Caco-2 (cell line): ENCODE measurements around the gene CSF3. TPM values are rescaled to one million over a fixed set of nuclear protein-coding genes. Genes with fewer than 3 reads are reported as not detected.

ENCODE experiments used
- BruUV-seq: library from RNA; stranded (reverse); fragments of 400-500 nt; replicated peaks from 2 replicates; lab custom pipeline; 2021; lab: Mats Ljungman, UMichigan
- CTCF ChIA-PET: fragments of 300-600 bp; sonication (Branson Sonifier 250); formaldehyde crosslinking; loops from one replicate; lab custom pipeline; 2022; ENCODE audit warnings: antibody characterized with exemption; lab: Charles Lee
- POLR2A ChIA-PET: fragments of 300-600 bp; sonication (Branson Sonifier 250); formaldehyde crosslinking; loops from one replicate; lab custom pipeline; 2022; ENCODE audit warnings: antibody characterized with exemption; lab: Charles Lee
- DNase-seq, 2 experiments: peaks; one replicate each; pipeline versions ENCODE4 v3.0.0 to v3.0.0-alpha.2; 2020 to 2022
- H3K27me3 ChIP-seq: replicated peaks from 2 replicates; pipeline ENCODE4 v1.6.0; 2011; ENCODE audit warnings: low read length; ENCODE audit not compliant: control insufficient read depth, insufficient read depth
- H3K36me3 ChIP-seq: 2 replicates; pipeline ENCODE4 v1.5.1; 2011; ENCODE audit warnings: low read length; ENCODE audit not compliant: control insufficient read depth, insufficient read depth
- H3K4me1 ChIP-seq: fragments of 250-450 bp; sonication (Bioruptor Pico); 2 replicates; pipeline ENCODE4 v1.5.1; 2020; ENCODE audit warnings: mild to moderate bottlenecking
- H3K4me3 ChIP-seq: 2 replicates; pipeline ENCODE4 v1.5.1; 2011; ENCODE audit warnings: low read depth, mild to moderate bottlenecking, control low read depth, low read length
- H3K9me3 ChIP-seq: fragments of 250-450 bp; sonication (Bioruptor Pico); 2 replicates; pipeline ENCODE4 v1.5.1; 2020; ENCODE audit warnings: mild to moderate bottlenecking, moderate library complexity
- H3K27ac Mint-ChIP-seq: one replicate; pipeline ENCODE4 v1.8.0; 2022; ENCODE audit warnings: mixed read lengths; ENCODE audit not compliant: unreplicated experiment
- H3K27me3 Mint-ChIP-seq: one replicate; pipeline ENCODE4 v1.8.0; 2022; ENCODE audit warnings: mixed read lengths; ENCODE audit not compliant: insufficient read depth, unreplicated experiment
- H3K36me3 Mint-ChIP-seq: one replicate; pipeline ENCODE4 v1.8.0; 2022; ENCODE audit warnings: mild to moderate bottlenecking, mixed read lengths; ENCODE audit not compliant: insufficient read depth, unreplicated experiment
- H3K4me1 Mint-ChIP-seq: one replicate; pipeline ENCODE4 v1.8.0; 2022; ENCODE audit warnings: low read depth, mixed read lengths; ENCODE audit not compliant: unreplicated experiment
- H3K4me3 Mint-ChIP-seq: one replicate; pipeline ENCODE4 v1.8.0; 2022; ENCODE audit warnings: mild to moderate bottlenecking, moderate library complexity, mixed read lengths; ENCODE audit not compliant: unreplicated experiment
- H3K9me3 Mint-ChIP-seq: one replicate; pipeline ENCODE4 v1.8.0; 2022; ENCODE audit warnings: mixed read lengths; ENCODE audit not compliant: unreplicated experiment
- CTCF ChIP-seq, 2 experiments: fragments of 200-600 bp in 1 of 2; IDR thresholded peaks; 1 replicate in 1 of 2; 2 replicates in 1 of 2; pipeline versions ENCODE4 v1.5.1 to v1.8.0; 2011 to 2022; ENCODE audit warnings: antibody characterized with exemption in 1 of 2, control low read depth in 1 of 2, inconsistent platforms in 1 of 2, low read depth in 1 of 2, low read length in 1 of 2, mild to moderate bottlenecking in 1 of 2, moderate library complexity in 1 of 2; ENCODE audit not compliant: insufficient read depth in 1 of 2, severe bottlenecking in 1 of 2, unreplicated experiment in 1 of 2
- intact Hi-C: fragments of 100-400 bp; cut with micrococcal nuclease; formaldehyde crosslinking; loops from one replicate; pipeline ENCODE4 v1.10.0; 2022; ENCODE audit not compliant: unreplicated experiment
- total RNA-seq: library from RNA; stranded (reverse); gene quantifications from 2 replicates; pipeline ENCODE4 v1.2.3, GENCODE V29; 2022

Gene CSF3
- total RNA-seq, 1 experiment from 2014 or later, result not detected

GRCh38 chr17:40063187-40063771 is 48.0 kb downstream of the CSF3 start:
- ChIA-PET POLR2A (interaction anchor here (0.5 to 1.3 kb wide), 3 partner anchors 9 to 129 kb away, joined by 3 to 5 read pairs (median 5); partner anchors contain the start of genes MED24 and NR1D1), CTCF (interaction anchor here (0.6 to 5.6 kb wide), 12 partner anchors 8 to 355 kb away, joined by 3 to 66 read pairs (median 6); partner anchors contain the start of genes MED24 and TOP2A)
- Mint-ChIP-seq H3K4me1 (peaks cover 35% of the 10 kb centered on the region), H3K36me3 (peaks cover 8% of the 10 kb centered on the region), H3K27me3 (no peaks in the 10 kb centered on the region), H3K9me3 (no peaks in the 10 kb centered on the region), H3K27ac (peak overlapping the region; percentile 23), H3K4me3 (peak overlapping the region; percentile 78)
- DNase-seq, result peak in 1 of 2 experiments; percentile 76
- intact Hi-C loops, result loop anchor here (1.0 kb wide), 3 partner anchors 12 to 48 kb away; no protein-coding TSS in a partner anchor
- Histone ChIP-seq H3K9me3 (no peaks in the 10 kb centered on the region), H3K36me3 (no peaks in the 10 kb centered on the region), H3K4me3 (peak overlapping the region; percentile 99), H3K4me1 (peaks cover 32% of the 10 kb centered on the region), H3K27me3 (no peaks in the 10 kb centered on the region)
- no peak for TF ChIP-seq CTCF (IDR thresholded peaks at IDR 0.05; ENCODE audit: insufficient read depth in 1 of 2, low read depth in 1 of 2, low read length in 1 of 2, severe bottlenecking in 1 of 2, unreplicated experiment in 1 of 2)
- BruUV-seq, result no TSS peak

GRCh38 chr17:40063901-40064531 is 48.8 kb downstream of the CSF3 start:
- Mint-ChIP-seq H3K36me3 (peaks cover 8% of the 10 kb centered on the region), H3K27me3 (no peaks in the 10 kb centered on the region), H3K4me1 (peaks cover 37% of the 10 kb centered on the region), H3K9me3 (no peaks in the 10 kb centered on the region), H3K4me3 (peak overlapping the region; percentile 78), H3K27ac (peak overlapping the region; percentile 23)
- Histone ChIP-seq H3K27me3 (no peaks in the 10 kb centered on the region), H3K4me1 (peaks cover 37% of the 10 kb centered on the region), H3K36me3 (no peaks in the 10 kb centered on the region), H3K4me3 (peak overlapping the region; percentile 99), H3K9me3 (no peaks in the 10 kb centered on the region)
- no peak for DNase-seq
- TF ChIP-seq CTCF (IDR thresholded peaks at IDR 0.05; ENCODE audit: insufficient read depth in 1 of 2, low read depth in 1 of 2, low read length in 1 of 2, severe bottlenecking in 1 of 2, unreplicated experiment in 1 of 2), result no peak
- TSS peak; percentile 46 for BruUV-seq
- POLR2A ChIA-PET, result interaction anchor here (1.1 to 1.3 kb wide), 2 partner anchors 9 to 37 kb away, joined by 5 read pairs; partner anchors contain the start of genes MED24 and NR1D1
- CTCF ChIA-PET, result interaction anchor here (0.6 to 5.6 kb wide), 10 partner anchors 9 to 92 kb away, joined by 3 to 66 read pairs (median 6); partner anchors contain the start of gene MED24
- intact Hi-C loops, result loop anchor here (1.0 kb wide), 3 partner anchors 11 to 47 kb away; no protein-coding TSS in a partner anchor
